ENCODE results near the gene FTSJ1. TPM values are rescaled to one million over a fixed set of nuclear protein-coding genes. Genes with fewer than 3 reads are reported as not detected.

Gene FTSJ1
- total RNA-seq, 1 experiment from 2014 or later = 49.4 TPM

GRCh38 chrX:48480142-48480541 lies 4.1 kb downstream of the FTSJ1 start:
- H3K9me3 ChIP-seq (ENCODE audit: control insufficient read depth, low read depth, low read length) = peaks cover 35% of the 10 kb centered on the region
- Mint-ChIP-seq H3K27me3 (ENCODE audit: low read depth) (peaks cover 1% of the 10 kb centered on the region), H3K36me3 (ENCODE audit: insufficient read depth in 1 of 3, low read depth in 3 of 3) (peaks cover 32 to 67% (median 52%) of the 10 kb centered on the region in 3 experiments), H3K4me1 (peaks cover 7% of the 10 kb centered on the region in 2 experiments), H3K9me3 (peaks cover 65 to 75% of the 10 kb centered on the region in 2 experiments), H3K4me3 (no peak overlapping the region), H3K27ac (no peak overlapping the region)
- H3K27ac ChIP-seq (ENCODE audit: insufficient read length, low read depth, low read length) = no peak overlapping the region
- no peak overlapping the region for H3K9ac ChIP-seq (ENCODE audit: extremely low read depth, insufficient read length, low read length)
- no peak overlapping the region for H3K14ac ChIP-seq (ENCODE audit: insufficient read depth, low read length)
- no peak overlapping the region for H3K4ac ChIP-seq (ENCODE audit: low read depth, low read length)
- peaks cover 3% of the 10 kb centered on the region; the same call in 1 of the 2 replicates for H3K79me2 ChIP-seq (ENCODE audit: insufficient read depth, low read length)
- H3K27me3 ChIP-seq (ENCODE audit: insufficient read depth, low read length) = no peaks in the 10 kb centered on the region
- no peak overlapping the region for H2BK20ac ChIP-seq (ENCODE audit: low read depth, low read length, poor library complexity, severe bottlenecking)
- H4K20me1 ChIP-seq (ENCODE audit: control insufficient read depth, insufficient read depth, insufficient read length) = no peaks in the 10 kb centered on the region
- no peaks in the 10 kb centered on the region for H3K4me1 ChIP-seq (ENCODE audit: insufficient read depth, low read length)
- H4K91ac ChIP-seq (ENCODE audit: insufficient read length, low read depth, low read length) = no peak overlapping the region
- H3K23ac ChIP-seq (ENCODE audit: insufficient read length, low read depth, low read length) = no peak overlapping the region
- H2BK120ac ChIP-seq (ENCODE audit: low read depth, low read length, poor library complexity, severe bottlenecking) = no peak overlapping the region
- H2BK5ac ChIP-seq (ENCODE audit: insufficient read length, low read length) = no peak overlapping the region
- no peak overlapping the region for H4K5ac ChIP-seq (ENCODE audit: insufficient read length, low read depth, low read length)
- no peaks in the 10 kb centered on the region for H3K23me2 ChIP-seq (ENCODE audit: insufficient read length, low read depth, low read length, poor library complexity, severe bottlenecking)
- no peak overlapping the region for H3K18ac ChIP-seq (ENCODE audit: insufficient read length, low read depth, low read length)
- no peak overlapping the region for H3T11ph ChIP-seq (ENCODE audit: low read length)
- H2BK15ac ChIP-seq (ENCODE audit: low read depth, low read length) = no peak overlapping the region
- WGBS (ENCODE audit: extremely low coverage, insufficient read length, low lambda C conversion rate) = no CpG with 5 or more reads among the region's 3 CpGs
- TF ChIP-seq CTCF (conservative IDR thresholded peaks at IDR 0.05) = no peak
- H3K4me2 ChIP-seq (ENCODE audit: insufficient read depth, insufficient read length, low read length) = no peak overlapping the region
- H2BK12ac ChIP-seq (ENCODE audit: insufficient read length, low read depth, low read length) = no peak overlapping the region
- no peak for DNase-seq
- no peaks in the 10 kb centered on the region for H3K79me1 ChIP-seq (ENCODE audit: insufficient read depth, low read depth, low read length, poor library complexity, severe bottlenecking)
- H2AK5ac ChIP-seq (ENCODE audit: insufficient read length, low read length) = no peak overlapping the region
- no peak overlapping the region for H2AFZ ChIP-seq (ENCODE audit: low read length)
- H4K8ac ChIP-seq (replicated peaks; ENCODE audit: insufficient read length, low read depth, low read length) = no peak overlapping the region
- H3K56ac ChIP-seq (ENCODE audit: insufficient read length, low read depth, low read length) = no peak overlapping the region

Data from H9 (cell line).